Kidney epithelial cell (primary cell): ENCODE data around the gene SLC7A11. TPM values are rescaled to one million over a fixed set of nuclear protein-coding genes. Genes with fewer than 3 reads are reported as not detected.

Experiments
- DNase-seq: peaks from one replicate; pipeline ENCODE4 v3.0.0-alpha.2; 2010; ENCODE audit warnings: low read depth
- H3K27me3 ChIP-seq: 2 replicates; pipeline ENCODE4 v1.6.0; 2011; ENCODE audit warnings: low read length; ENCODE audit not compliant: control insufficient read depth, insufficient read depth
- H3K36me3 ChIP-seq: 2 replicates; pipeline ENCODE4 v1.5.1; 2011; ENCODE audit warnings: low read length; ENCODE audit not compliant: control insufficient read depth, insufficient read depth
- H3K4me3 ChIP-seq: 2 replicates; pipeline ENCODE4 v1.5.1; 2011; ENCODE audit warnings: low read depth, mild to moderate bottlenecking, control low read depth, low read length
- total RNA-seq: library from RNA; depleted of rRNA; stranded (reverse); fragments of >200 nt; gene quantifications from 2 replicates; pipeline ENCODE4 v1.2.3, GENCODE V29; 2015
- TF ChIP-seq, protein P1 (sequence below): IDR thresholded peaks from 2 replicates; pipeline ENCODE4 v1.5.1; 2011; ENCODE audit warnings: mild to moderate bottlenecking, moderate library complexity, low read length, control low read depth, inconsistent platforms; ENCODE audit not compliant: insufficient read depth, poor library complexity, severe bottlenecking

Gene SLC7A11
- total RNA-seq, 1 donor from 2014 or later, result 31.7 TPM

DNA sequence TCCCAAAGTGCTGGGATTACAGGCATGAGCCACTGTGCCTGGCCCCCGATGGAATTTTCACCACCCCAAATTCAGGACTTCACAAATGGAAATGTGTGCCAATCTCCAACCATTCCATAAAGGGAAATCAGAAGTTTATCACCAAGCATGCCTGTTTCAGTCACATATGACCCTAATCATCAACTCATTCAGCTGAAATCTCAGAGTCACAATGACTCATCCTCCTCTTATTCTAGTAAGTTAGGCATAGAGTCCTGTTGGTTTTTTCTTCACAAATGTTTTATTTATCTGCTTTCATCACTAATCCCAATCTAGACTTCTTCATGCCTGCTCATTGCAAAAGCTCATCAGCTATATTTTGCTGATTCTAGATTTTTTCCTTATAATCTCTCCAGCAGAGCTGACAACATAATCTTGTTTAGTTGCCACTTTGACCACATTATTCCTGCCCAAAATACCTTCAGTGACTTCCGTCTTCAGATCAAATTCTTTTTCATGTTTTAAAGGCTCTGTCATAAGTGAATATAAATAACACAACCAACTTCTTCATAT lies 83.3 kb downstream of the SLC7A11 start:
- no peaks in the 10 kb centered on the region for H3K27me3 ChIP-seq
- TF ChIP-seq, protein P1, sequence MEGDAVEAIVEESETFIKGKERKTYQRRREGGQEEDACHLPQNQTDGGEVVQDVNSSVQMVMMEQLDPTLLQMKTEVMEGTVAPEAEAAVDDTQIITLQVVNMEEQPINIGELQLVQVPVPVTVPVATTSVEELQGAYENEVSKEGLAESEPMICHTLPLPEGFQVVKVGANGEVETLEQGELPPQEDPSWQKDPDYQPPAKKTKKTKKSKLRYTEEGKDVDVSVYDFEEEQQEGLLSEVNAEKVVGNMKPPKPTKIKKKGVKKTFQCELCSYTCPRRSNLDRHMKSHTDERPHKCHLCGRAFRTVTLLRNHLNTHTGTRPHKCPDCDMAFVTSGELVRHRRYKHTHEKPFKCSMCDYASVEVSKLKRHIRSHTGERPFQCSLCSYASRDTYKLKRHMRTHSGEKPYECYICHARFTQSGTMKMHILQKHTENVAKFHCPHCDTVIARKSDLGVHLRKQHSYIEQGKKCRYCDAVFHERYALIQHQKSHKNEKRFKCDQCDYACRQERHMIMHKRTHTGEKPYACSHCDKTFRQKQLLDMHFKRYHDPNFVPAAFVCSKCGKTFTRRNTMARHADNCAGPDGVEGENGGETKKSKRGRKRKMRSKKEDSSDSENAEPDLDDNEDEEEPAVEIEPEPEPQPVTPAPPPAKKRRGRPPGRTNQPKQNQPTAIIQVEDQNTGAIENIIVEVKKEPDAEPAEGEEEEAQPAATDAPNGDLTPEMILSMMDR, result no peak
- H3K36me3 ChIP-seq, result no peaks in the 10 kb centered on the region
- DNase-seq, result peak; percentile 37
- no peak overlapping the region for H3K4me3 ChIP-seq

DNA sequence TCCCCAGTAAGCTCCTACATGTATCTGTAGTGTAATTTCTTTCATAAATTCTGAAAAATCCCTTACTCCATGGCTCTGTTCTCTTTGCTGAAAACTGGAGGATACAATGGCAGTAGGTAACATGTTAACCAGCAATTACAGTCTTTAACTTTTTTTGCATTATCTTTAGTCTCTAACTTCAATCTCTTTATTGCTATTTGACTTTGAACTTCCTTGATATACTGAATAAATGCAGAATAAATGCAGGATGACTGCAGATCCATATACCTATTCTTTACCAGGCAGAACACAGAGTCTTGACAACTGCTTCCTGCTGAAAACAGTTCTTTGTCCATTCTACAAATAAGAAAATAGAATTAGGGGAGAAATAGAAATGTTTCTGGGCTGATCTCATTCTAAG lies 101.3 kb downstream of the SLC7A11 start:
- Histone ChIP-seq H3K27me3 (no peaks in the 10 kb centered on the region), H3K4me3 (no peak overlapping the region), H3K36me3 (no peaks in the 10 kb centered on the region)
- DNase-seq, result no peak
- TF ChIP-seq, protein P1, result no peak

DNA sequence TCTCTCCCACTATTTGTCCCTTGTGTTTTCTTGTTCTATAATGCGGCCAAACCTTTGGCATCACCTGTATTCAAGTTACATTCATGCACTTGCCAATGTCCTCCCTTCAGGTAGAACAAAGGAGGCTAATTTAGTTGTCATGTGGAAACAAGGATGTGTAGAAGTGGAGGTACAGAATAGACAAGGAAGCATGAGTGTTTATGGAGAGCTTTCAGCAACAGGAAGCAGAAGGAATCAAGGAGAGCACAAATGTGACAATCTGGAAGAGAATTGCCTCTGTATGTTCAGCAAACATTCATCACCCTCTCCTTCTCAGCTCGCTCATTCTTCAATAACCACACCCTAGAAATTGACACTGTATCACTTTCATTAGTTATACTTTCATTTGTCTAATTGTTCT lies 103.4 kb downstream of the SLC7A11 start:
- TF ChIP-seq, protein P1, result no peak
- H3K4me3 ChIP-seq, result no peak overlapping the region
- DNase-seq, result no peak
- H3K27me3 ChIP-seq, result no peaks in the 10 kb centered on the region
- no peaks in the 10 kb centered on the region for H3K36me3 ChIP-seq

DNA sequence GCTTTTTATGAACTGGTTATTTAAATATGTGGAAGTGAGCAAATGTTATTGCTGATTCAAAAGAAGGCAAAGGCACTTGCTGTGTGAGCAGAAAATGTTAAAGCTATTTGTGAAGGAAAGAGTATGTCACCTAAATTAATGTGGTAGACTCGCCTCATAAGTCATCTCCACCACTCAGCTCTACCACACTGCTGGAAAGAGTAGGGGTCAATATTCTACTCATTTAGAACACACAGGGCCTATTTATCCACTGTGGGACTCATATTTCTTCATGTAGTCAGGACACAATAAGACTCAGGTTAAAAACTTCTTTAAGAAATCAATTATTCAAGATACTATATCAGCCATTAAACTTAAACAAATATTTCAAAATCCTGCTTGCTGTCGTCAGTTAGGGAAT lies 106.5 kb downstream of the SLC7A11 start:
- no peaks in the 10 kb centered on the region for H3K36me3 ChIP-seq
- H3K4me3 ChIP-seq, result no peak overlapping the region
- H3K27me3 ChIP-seq, result no peaks in the 10 kb centered on the region
- TF ChIP-seq, protein P1, result no peak
- no peak for DNase-seq

DNA sequence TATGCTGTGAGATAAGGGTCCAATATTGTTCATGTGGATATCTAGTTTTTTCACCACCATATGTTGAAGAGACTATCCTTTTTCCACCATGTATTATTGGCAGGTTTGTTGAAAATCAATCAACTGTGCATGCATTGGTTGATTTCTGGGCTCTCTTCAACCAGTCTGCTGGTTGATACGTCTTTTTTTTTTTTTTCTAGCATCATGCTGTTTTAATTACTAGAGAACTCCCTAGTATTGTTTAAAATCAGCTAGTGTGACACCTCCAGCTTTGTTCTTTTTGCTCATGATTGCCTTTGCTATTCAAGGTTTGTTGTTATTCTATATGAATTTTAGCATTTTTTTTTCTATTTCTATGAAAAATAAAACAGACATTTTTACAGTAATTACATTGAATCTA lies 123.9 kb downstream of the SLC7A11 start:
- no peak overlapping the region for H3K4me3 ChIP-seq
- DNase-seq, result no peak
- H3K27me3 ChIP-seq, result no peaks in the 10 kb centered on the region
- H3K36me3 ChIP-seq, result no peaks in the 10 kb centered on the region
- TF ChIP-seq, protein P1, result no peak

DNA sequence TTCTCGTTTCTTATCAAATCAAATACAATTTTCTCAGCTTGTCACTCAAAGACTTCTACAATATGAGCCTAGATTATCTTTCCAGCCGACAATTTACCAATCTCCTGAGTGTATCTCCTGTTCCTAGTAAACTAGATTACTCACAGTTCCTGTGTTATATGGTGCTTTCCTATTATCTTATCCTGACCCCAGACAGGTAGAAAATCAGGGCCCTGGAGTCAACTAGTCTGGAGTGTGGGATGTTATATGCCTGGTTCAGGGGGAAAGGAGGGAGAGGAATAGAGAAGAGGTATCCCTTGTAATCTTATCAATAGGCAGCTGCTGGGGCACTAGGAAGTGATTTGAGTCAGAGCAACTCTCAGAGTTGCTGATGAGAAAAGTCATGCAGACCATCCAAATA lies 127.1 kb downstream of the SLC7A11 start:
- TF ChIP-seq, protein P1, result no peak
- no peaks in the 10 kb centered on the region for H3K36me3 ChIP-seq
- DNase-seq, result no peak
- H3K4me3 ChIP-seq, result no peak overlapping the region
- no peaks in the 10 kb centered on the region for H3K27me3 ChIP-seq
